ENCODE measurements around the gene BTAF1. TPM values are rescaled to one million over a fixed set of nuclear protein-coding genes. Genes with fewer than 3 reads are reported as not detected.

Gene BTAF1
- total and polyA plus RNA-seq, 5 donors from 2014 or later, result 7.5 to 75.4 (median 8.1) TPM

- DNase-seq (no peak), ATAC-seq (ENCODE audit: low read depth in 2 of 2) (no peak)
- Histone ChIP-seq H3K36me3 (ENCODE audit: control insufficient read depth, insufficient read depth, low read length) (no peaks in the 10 kb centered on the region), H3K27me3 (ENCODE audit: control insufficient read depth, insufficient read depth, low read length) (no peaks in the 10 kb centered on the region), H3K4me3 (ENCODE audit: low read depth, low read length) (no peak overlapping the region), H3K27ac (ENCODE audit: insufficient read depth, low read length, poor library complexity, severe bottlenecking) (no peak overlapping the region), H3K9me3 (ENCODE audit: control insufficient read depth in 2 of 2, low read length in 2 of 2) (no peaks in the 10 kb centered on the region), H3K4me1 (ENCODE audit: control insufficient read depth, insufficient read depth, low read length, poor library complexity, severe bottlenecking) (no peaks in the 10 kb centered on the region)
- Mint-ChIP-seq H3K4me1 (peaks cover 0 to 1% (median 0%) of the 10 kb centered on the region in 4 donors), H3K27ac (no peak overlapping the region), H3K4me3 (no peak overlapping the region), H3K27me3 (no peaks in the 10 kb centered on the region), H3K36me3 (peaks cover 11% of the 10 kb centered on the region), H3K9me3 (peaks cover 0 to 6% (median 2%) of the 10 kb centered on the region in 7 donors)
These were observed 115.4 kb downstream of the BTAF1 start for GRCh38 chr10:92038949-92039348.

- peaks cover 0 to 6% (median 1%) of the 10 kb centered on the region in 7 donors for H3K9me3 Mint-ChIP-seq
- Histone ChIP-seq H3K27me3 (ENCODE audit: control insufficient read depth, insufficient read depth, low read length) (no peaks in the 10 kb centered on the region), H3K36me3 (ENCODE audit: control insufficient read depth, insufficient read depth, low read length) (no peaks in the 10 kb centered on the region), H3K4me3 (ENCODE audit: low read depth, low read length) (no peak overlapping the region), H3K9me3 (ENCODE audit: control insufficient read depth in 2 of 2, low read length in 2 of 2) (no peaks in the 10 kb centered on the region), H3K27ac (ENCODE audit: insufficient read depth, low read length, poor library complexity, severe bottlenecking) (no peak overlapping the region), H3K4me1 (ENCODE audit: control insufficient read depth, insufficient read depth, low read length, poor library complexity, severe bottlenecking) (no peaks in the 10 kb centered on the region)
- no peaks in the 10 kb centered on the region for H3K27me3 Mint-ChIP-seq
- peaks cover 4% of the 10 kb centered on the region for H3K36me3 Mint-ChIP-seq
- peaks cover under 1 to 9% (median under 1%) of the 10 kb centered on the region in 4 donors for H3K4me1 Mint-ChIP-seq
- H3K27ac Mint-ChIP-seq, result peak overlapping the region in 1 of 3 donors; percentile 39
- DNase-seq, result no peak
- no peak overlapping the region for H3K4me3 Mint-ChIP-seq
- ATAC-seq (ENCODE audit: low read depth in 2 of 2), result no peak
These were observed 119.0 kb downstream of the BTAF1 start for GRCh38 chr10:92042541-92042940.

- Mint-ChIP-seq H3K27ac (no peak overlapping the region), H3K9me3 (peaks cover 0 to 6% (median 0%) of the 10 kb centered on the region in 7 donors), H3K27me3 (no peaks in the 10 kb centered on the region), H3K36me3 (peaks cover 3% of the 10 kb centered on the region), H3K4me1 (peaks cover 4 to 16% (median 11%) of the 10 kb centered on the region in 4 donors), H3K4me3 (no peak overlapping the region)
- ATAC-seq (ENCODE audit: low read depth in 2 of 2), result no peak
- H3K9me3 ChIP-seq (ENCODE audit: control insufficient read depth in 2 of 2, low read length in 2 of 2), result no peaks in the 10 kb centered on the region
- H3K36me3 ChIP-seq (ENCODE audit: control insufficient read depth, insufficient read depth, low read length), result no peaks in the 10 kb centered on the region
- H3K27ac ChIP-seq (ENCODE audit: insufficient read depth, low read length, poor library complexity, severe bottlenecking), result no peak overlapping the region
- no peak for DNase-seq
- H3K27me3 ChIP-seq (ENCODE audit: control insufficient read depth, insufficient read depth, low read length), result no peaks in the 10 kb centered on the region
- H3K4me3 ChIP-seq (ENCODE audit: low read depth, low read length), result no peak overlapping the region
- H3K4me1 ChIP-seq (ENCODE audit: control insufficient read depth, insufficient read depth, low read length, poor library complexity, severe bottlenecking), result peaks cover 8% of the 10 kb centered on the region
These were observed 122.1 kb downstream of the BTAF1 start for GRCh38 chr10:92045641-92046106.

GRCh38 chr10:92047215-92047614 lies 123.6 kb downstream of the BTAF1 start:
- no peaks in the 10 kb centered on the region for H3K9me3 ChIP-seq (ENCODE audit: control insufficient read depth in 2 of 2, low read length in 2 of 2)
- peaks cover 0 to 6% (median 0%) of the 10 kb centered on the region in 7 donors for H3K9me3 Mint-ChIP-seq
- no peaks in the 10 kb centered on the region for H3K36me3 ChIP-seq (ENCODE audit: control insufficient read depth, insufficient read depth, low read length)
- H3K4me1 ChIP-seq (ENCODE audit: control insufficient read depth, insufficient read depth, low read length, poor library complexity, severe bottlenecking), result peaks cover 8% of the 10 kb centered on the region
- H3K36me3 Mint-ChIP-seq, result peaks cover 3% of the 10 kb centered on the region
- DNase-seq (no peak), ATAC-seq (ENCODE audit: low read depth in 2 of 2) (no peak)
- no peaks in the 10 kb centered on the region for H3K27me3 ChIP-seq (ENCODE audit: control insufficient read depth, insufficient read depth, low read length)
- no peaks in the 10 kb centered on the region for H3K27me3 Mint-ChIP-seq
- H3K4me1 Mint-ChIP-seq, result peaks cover 4 to 16% (median 11%) of the 10 kb centered on the region in 4 donors
- H3K4me3 ChIP-seq (ENCODE audit: low read depth, low read length), result no peak overlapping the region
- no peak overlapping the region for H3K27ac Mint-ChIP-seq
- H3K27ac ChIP-seq (ENCODE audit: insufficient read depth, low read length, poor library complexity, severe bottlenecking), result no peak overlapping the region
- no peak overlapping the region for H3K4me3 Mint-ChIP-seq

- Mint-ChIP-seq H3K27ac (no peak overlapping the region), H3K36me3 (peaks cover 20% of the 10 kb centered on the region), H3K4me1 (peaks cover 9 to 18% (median 13%) of the 10 kb centered on the region in 4 donors), H3K27me3 (no peaks in the 10 kb centered on the region), H3K9me3 (peaks cover 0 to 2% (median 0%) of the 10 kb centered on the region in 7 donors), H3K4me3 (no peak overlapping the region)
- no peaks in the 10 kb centered on the region for H3K36me3 ChIP-seq (ENCODE audit: control insufficient read depth, insufficient read depth, low read length)
- no peaks in the 10 kb centered on the region for H3K9me3 ChIP-seq (ENCODE audit: control insufficient read depth in 2 of 2, low read length in 2 of 2)
- peaks cover 8% of the 10 kb centered on the region for H3K4me1 ChIP-seq (ENCODE audit: control insufficient read depth, insufficient read depth, low read length, poor library complexity, severe bottlenecking)
- no peaks in the 10 kb centered on the region for H3K27me3 ChIP-seq (ENCODE audit: control insufficient read depth, insufficient read depth, low read length)
- no peak overlapping the region for H3K4me3 ChIP-seq (ENCODE audit: low read depth, low read length)
- no peak for ATAC-seq (ENCODE audit: low read depth in 2 of 2)
- no peak for DNase-seq
- no peak overlapping the region for H3K27ac ChIP-seq (ENCODE audit: insufficient read depth, low read length, poor library complexity, severe bottlenecking)
These were observed 128.5 kb downstream of the BTAF1 start for GRCh38 chr10:92052088-92052487.

GRCh38 chr10:92052741-92053140 lies 129.2 kb downstream of the BTAF1 start:
- Mint-ChIP-seq H3K27ac (no peak overlapping the region), H3K4me1 (peaks cover 5 to 16% (median 10%) of the 10 kb centered on the region in 4 donors), H3K4me3 (no peak overlapping the region), H3K36me3 (peaks cover 20% of the 10 kb centered on the region), H3K9me3 (peaks cover 0 to 2% (median 0%) of the 10 kb centered on the region in 7 donors), H3K27me3 (no peaks in the 10 kb centered on the region)
- Histone ChIP-seq H3K36me3 (ENCODE audit: control insufficient read depth, insufficient read depth, low read length) (no peaks in the 10 kb centered on the region), H3K27ac (ENCODE audit: insufficient read depth, low read length, poor library complexity, severe bottlenecking) (no peak overlapping the region), H3K9me3 (ENCODE audit: control insufficient read depth in 2 of 2, low read length in 2 of 2) (no peaks in the 10 kb centered on the region), H3K27me3 (ENCODE audit: control insufficient read depth, insufficient read depth, low read length) (no peaks in the 10 kb centered on the region), H3K4me1 (ENCODE audit: control insufficient read depth, insufficient read depth, low read length, poor library complexity, severe bottlenecking) (peaks cover 8% of the 10 kb centered on the region), H3K4me3 (ENCODE audit: low read depth, low read length) (no peak overlapping the region)
- DNase-seq (no peak), ATAC-seq (ENCODE audit: low read depth in 2 of 2) (no peak)

GRCh38 chr10:92054807-92055206 lies 131.2 kb downstream of the BTAF1 start:
- Histone ChIP-seq H3K27me3 (ENCODE audit: control insufficient read depth, insufficient read depth, low read length) (no peaks in the 10 kb centered on the region), H3K36me3 (ENCODE audit: control insufficient read depth, insufficient read depth, low read length) (no peaks in the 10 kb centered on the region), H3K27ac (ENCODE audit: insufficient read depth, low read length, poor library complexity, severe bottlenecking) (no peak overlapping the region), H3K4me1 (ENCODE audit: control insufficient read depth, insufficient read depth, low read length, poor library complexity, severe bottlenecking) (no peaks in the 10 kb centered on the region), H3K4me3 (ENCODE audit: low read depth, low read length) (no peak overlapping the region), H3K9me3 (ENCODE audit: control insufficient read depth in 2 of 2, low read length in 2 of 2) (no peaks in the 10 kb centered on the region)
- Mint-ChIP-seq H3K4me1 (peaks cover 0 to 7% (median 5%) of the 10 kb centered on the region in 4 donors), H3K27ac (no peak overlapping the region), H3K9me3 (peaks cover 0 to 2% (median 0%) of the 10 kb centered on the region in 7 donors), H3K27me3 (no peaks in the 10 kb centered on the region), H3K36me3 (peaks cover 22% of the 10 kb centered on the region), H3K4me3 (no peak overlapping the region)
- no peak for DNase-seq
- no peak for ATAC-seq (ENCODE audit: low read depth in 2 of 2)

GRCh38 chr10:92062273-92062672 lies 138.7 kb downstream of the BTAF1 start:
- Mint-ChIP-seq H3K4me1 (peaks cover 0 to 3% (median 0%) of the 10 kb centered on the region in 4 donors), H3K4me3 (no peak overlapping the region), H3K27ac (no peak overlapping the region), H3K27me3 (no peaks in the 10 kb centered on the region), H3K36me3 (peaks cover 10% of the 10 kb centered on the region), H3K9me3 (no peaks in the 10 kb centered on the region)
- H3K27me3 ChIP-seq (ENCODE audit: control insufficient read depth, insufficient read depth, low read length), result no peaks in the 10 kb centered on the region
- H3K36me3 ChIP-seq (ENCODE audit: control insufficient read depth, insufficient read depth, low read length), result no peaks in the 10 kb centered on the region
- no peak for DNase-seq
- no peaks in the 10 kb centered on the region for H3K9me3 ChIP-seq (ENCODE audit: control insufficient read depth in 2 of 2, low read length in 2 of 2)
- ATAC-seq (ENCODE audit: low read depth in 2 of 2), result no peak
- no peaks in the 10 kb centered on the region for H3K4me1 ChIP-seq (ENCODE audit: control insufficient read depth, insufficient read depth, low read length, poor library complexity, severe bottlenecking)
- H3K4me3 ChIP-seq (ENCODE audit: low read depth, low read length), result no peak overlapping the region
- no peak overlapping the region for H3K27ac ChIP-seq (ENCODE audit: insufficient read depth, low read length, poor library complexity, severe bottlenecking)
